ENCODE data around the gene IQSEC1. TPM values are rescaled to one million over a fixed set of nuclear protein-coding genes. Genes with fewer than 3 reads are reported as not detected.

Gene IQSEC1
- total RNA-seq, 2 donors from 2014 or later, result 53.5 to 60.7 TPM

DNA sequence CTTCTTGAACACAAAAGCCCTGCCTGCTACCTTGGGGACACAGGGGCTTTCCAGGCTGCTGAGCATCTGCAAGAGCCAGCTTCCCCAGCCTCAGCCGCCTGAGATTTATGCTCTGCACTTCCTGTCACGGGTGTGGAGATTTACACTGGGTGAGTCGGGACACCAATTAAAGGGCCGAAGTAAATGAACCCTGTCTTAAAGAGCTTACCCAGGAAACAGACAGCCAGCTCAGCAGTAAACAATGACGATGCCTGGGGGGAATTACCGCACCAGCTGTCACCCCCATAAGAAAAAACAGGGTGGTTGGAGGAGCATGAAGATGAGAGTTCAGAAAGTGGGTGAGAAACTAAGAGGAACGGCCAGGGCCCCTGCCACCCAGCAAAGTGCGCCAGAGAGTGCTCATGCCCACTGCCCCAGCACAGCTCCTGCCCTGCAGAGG, 37.5 kb upstream of the IQSEC1 start:
- DNase-seq (ENCODE audit: low spot score), result peak; percentile 67
- intact Hi-C loops (cut with DNase I), result no loop called here

DNA sequence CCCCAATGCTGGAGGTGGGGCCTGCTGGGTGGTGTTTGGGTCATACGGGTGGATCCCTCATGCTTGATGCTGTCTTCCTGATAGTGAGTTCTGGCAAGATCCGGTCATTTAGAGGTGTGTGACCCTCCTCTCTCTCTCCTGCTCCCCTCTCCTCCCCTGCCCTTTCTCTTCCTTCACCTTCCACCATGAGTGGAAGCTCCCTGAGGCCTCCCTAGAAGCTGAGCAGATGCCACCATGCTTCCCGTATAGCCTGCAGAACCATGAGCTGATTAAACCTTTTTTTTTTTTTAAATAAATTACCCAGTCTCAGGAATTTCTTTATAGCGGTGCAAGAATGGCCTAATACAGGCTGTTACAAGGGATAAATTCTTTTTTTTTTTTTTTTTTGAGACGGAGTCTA, 36.3 kb upstream of the IQSEC1 start:
- no peak for DNase-seq (ENCODE audit: low spot score)
- intact Hi-C loops (cut with DNase I), result no loop called here

DNA sequence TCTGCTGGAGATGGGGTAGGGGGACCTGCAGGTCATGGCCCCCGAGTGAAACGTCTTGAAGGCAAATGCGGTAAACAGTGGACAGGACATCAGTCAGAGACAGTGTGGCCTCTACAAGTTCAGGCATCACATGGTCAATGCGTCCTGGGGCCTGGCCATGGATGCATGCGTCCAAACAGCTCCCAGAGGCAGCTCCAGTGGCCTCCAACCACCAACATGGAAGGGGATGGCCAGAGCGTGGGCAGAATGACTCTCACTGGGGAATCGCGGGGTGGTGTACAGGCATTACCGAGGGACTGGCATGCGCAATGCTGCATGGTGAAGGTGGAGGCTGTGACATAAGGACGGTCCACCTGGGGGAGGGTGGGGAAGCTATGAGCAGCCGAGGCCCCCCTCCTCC, 35.6 kb upstream of the IQSEC1 start:
- intact Hi-C loops (cut with DNase I), result no loop called here

DNA sequence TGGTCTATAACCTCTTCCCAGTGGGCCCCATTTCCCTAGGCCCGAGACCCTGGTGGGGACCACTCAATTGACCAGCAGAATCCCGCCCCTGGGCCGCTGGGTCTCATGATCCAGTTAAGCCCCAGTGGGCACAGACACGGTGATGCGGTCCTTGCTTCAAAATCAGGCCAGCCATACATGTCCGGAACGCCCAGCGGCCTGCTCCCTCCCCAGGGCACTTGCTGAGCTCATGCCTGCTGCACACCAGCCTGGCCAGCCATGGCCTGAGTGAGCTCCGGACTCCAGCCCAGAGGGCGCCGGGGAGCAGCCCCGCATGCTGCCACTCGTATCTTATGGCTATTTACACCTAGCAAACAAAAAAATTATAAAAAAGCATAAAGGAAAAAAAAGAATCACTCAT, 34.4 kb upstream of the IQSEC1 start:
- peak; percentile 76 for DNase-seq (ENCODE audit: low spot score)
- intact Hi-C loops (cut with DNase I), result no loop called here

More for the DNA sequence above, 35.6 kb upstream of the IQSEC1 start:
- DNase-seq (ENCODE audit: low spot score), result peak; percentile 40

DNA sequence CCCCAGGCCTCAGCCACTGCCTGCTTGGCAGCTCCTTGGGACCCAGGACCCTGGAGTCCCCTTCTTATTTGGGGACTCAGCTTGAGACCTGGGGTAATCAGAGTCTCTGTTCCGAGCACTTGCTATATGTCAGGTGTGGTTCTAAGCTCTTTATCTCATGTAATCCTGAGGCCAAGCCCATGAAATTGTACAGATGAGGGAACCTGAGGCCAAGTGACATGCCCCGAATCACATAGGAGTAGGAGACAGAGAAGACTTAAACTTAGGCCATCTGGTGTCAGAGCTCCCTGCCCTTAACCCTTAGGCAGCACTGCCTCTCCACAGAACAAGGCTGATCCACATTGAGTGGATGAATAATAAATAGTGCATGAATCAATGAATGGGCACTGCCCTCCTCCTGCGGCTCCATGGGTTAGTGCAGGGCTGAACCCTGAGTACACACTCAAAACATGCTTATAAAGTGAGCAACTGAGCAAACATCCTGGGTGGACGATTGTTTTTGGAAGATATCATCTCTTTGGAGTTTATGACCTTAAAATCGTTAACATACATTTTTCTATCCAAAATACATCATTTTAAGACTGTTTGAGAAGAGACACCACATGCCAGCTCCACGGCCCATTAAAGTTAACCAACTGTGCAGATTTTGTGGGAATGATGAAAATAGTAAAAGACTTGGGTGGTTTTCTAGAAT, 33.2 kb upstream of the IQSEC1 start:
- intact Hi-C loops (cut with DNase I), result no loop called here
- no peak for DNase-seq (ENCODE audit: low spot score)

DNA sequence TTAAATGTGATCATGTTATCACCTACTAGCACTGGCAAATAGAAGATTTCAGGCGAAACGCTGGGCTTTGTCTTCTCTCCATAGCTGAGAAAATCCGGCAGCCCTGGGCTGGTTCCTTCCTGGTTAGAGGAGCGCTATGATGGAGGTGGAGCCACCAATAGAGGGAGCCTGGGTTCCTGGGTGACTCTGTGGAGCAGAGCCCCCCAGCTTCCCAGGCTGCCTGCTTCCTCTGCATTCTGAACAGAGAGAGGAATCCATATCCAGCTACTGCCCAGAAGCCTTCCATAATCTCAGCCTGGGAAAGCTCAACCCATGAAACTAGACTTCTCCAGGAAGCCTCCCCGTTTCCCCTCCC, 32.6 kb upstream of the IQSEC1 start:
- peak; percentile 49 for DNase-seq (ENCODE audit: low spot score)
- intact Hi-C loops (cut with DNase I), result no loop called here

DNA sequence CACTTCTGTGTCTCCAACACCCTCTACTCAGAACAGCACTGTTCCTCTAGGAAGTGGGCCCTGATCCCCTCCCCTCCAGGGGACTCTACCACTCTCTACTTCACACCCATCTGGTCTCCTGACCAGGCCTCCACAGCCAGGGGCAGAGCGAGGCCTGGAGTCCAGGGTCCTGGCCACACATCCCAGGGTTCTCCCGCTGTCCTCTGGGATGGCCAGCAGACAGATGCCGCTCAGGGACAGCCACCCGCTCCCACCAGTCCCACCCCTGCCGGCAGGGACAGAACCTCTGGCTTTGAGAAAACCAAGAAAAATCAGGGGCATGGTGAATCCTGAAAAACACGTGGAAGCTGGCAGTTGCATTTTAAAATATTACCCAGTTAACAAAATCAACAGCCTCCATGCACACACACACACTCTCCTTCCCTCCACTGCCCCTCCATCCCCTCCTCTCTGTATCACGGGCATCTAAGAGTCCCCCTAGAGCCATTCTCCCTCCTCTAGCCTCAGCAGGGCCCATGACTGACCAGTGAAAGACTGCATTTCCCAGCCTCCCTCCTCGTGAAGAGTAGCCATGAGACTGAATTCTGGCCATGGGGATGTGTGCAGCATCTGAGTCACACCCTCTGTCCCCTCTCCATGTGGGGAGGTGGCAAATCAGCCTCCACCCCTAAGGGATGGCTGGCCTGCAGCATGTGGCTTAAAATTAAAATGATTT, 32.1 kb upstream of the IQSEC1 start:
- peak; percentile 65 for DNase-seq (ENCODE audit: low spot score)
- intact Hi-C loops (cut with DNase I), result no loop called here

DNA sequence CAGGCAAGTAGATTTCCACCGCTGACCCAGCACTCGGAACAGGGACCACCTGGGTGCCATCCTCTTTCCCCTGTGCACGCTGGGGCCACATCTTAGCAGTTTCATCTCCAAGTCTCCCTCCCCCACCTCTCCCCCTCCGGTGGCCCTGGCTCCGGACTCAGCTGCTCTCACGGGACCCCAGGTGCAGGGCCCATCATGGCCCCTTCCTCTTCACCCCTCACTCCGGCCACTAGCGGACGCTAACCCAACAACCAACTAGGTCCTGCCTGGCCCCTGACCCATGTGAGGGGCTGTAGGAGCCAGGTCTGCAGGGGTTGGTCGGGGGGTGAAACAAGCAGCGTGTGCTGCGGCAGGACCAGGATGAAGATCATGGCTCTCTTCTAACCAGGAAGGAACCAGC, 31.3 kb upstream of the IQSEC1 start:
- intact Hi-C loops (cut with DNase I), result no loop called here
- peak; percentile 46 for DNase-seq (ENCODE audit: low spot score)

DNA sequence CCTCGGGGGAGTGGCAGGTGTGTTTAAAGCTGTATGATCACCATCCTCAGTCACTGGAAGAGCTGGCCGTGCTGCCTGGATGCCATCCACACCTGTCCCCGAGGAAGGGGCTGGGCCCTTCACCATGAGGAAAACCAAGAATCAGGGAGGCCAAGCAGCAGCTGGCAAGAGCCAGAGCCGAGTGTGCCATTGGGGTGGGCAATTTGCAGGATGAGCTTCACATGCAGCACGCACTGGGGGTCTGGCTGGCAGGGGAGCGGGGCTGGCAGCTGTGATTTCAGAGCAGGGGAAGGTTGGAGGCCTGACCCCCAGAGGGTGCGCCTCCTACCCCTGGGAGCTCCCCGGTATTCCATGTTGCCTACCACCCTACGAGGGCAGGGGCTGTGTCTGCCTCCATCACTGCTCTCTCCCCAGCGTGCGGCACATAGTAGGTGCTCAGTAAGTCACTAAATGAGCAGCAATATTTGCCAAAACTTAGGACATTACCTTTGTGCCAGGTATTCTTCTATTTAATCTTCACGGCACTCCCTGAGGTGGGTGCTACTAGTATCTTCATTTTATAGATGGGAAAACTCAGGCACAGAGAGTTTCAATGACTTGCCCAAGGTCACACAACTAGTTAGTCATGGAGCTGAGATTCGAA, 30.3 kb upstream of the IQSEC1 start:
- no peak for DNase-seq (ENCODE audit: low spot score)
- intact Hi-C loops (cut with DNase I), result no loop called here

DNA sequence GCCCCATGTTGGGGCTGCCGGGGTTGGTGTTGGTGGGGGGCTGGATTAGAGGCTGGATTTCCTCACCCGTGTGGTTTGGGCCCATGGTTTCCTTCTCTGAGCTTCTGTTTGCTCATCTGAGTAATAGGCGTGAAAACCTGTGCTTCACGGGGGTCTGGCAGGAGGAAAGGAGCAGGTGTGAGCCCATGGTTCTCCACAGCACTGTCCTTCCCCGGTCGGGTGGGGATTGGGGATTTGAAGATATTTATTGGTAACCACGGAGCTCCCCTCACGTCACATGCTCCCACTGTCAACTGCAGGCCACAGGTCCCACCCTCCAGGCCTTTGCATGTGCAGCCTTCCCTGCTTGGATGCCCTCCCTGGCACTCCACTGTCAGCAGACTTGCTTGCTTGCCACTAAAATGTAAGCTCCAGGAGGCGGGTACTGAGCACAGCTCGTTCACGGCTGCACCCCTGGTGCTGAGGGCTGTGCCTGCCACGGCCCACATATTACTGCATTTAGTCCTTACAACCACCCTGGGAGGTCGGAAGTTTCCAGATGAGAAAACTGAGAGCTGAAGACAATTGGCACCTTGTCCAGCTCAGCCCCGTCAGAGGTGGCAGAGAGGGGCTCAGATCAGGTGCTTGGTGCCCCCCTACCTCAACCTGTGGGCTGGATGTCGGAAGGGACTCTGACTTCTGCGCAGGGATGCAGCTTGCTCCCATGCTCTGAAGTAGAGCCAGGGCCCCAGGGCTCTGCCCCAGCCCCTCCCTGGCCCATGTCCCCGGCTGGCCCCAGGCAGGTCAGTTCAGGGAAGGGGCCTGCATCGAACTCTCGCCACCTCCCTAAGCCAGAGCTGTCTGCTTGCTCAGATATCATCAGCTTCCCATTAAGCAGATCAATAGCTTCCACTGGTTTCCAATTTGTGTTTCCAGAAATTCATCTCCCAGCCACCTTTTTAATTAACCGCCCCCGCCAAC, 29.4 kb upstream of the IQSEC1 start:
- DNase-seq (ENCODE audit: low spot score), result no peak
- intact Hi-C loops (cut with DNase I), result no loop called here

DNA sequence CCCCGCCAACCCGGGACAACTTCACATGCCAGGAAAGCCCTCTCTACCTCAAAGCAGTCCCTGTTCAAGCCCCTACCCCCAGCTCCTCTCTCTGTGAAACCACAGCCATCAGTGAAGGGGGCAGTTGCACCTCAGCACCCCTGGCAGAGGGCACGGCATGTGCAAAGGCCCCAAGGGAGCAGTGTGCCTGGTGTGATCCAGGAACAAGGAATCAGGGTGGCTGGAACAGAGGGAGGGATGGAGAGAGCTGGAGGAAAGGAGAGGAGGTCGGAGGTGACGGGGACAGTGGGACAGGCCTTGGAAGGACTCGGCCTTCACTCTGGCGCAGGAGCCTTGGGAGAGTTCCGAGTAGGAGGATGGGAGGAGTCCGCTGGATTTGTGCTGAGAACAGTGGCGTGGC, 26.5 kb upstream of the IQSEC1 start:
- intact Hi-C loops (cut with DNase I), result loop anchor here (1.0 to 10.0 kb wide), 4 partner anchors 46 to 555 kb away; no protein-coding TSS in a partner anchor
- no peak for DNase-seq (ENCODE audit: low spot score)

DNA sequence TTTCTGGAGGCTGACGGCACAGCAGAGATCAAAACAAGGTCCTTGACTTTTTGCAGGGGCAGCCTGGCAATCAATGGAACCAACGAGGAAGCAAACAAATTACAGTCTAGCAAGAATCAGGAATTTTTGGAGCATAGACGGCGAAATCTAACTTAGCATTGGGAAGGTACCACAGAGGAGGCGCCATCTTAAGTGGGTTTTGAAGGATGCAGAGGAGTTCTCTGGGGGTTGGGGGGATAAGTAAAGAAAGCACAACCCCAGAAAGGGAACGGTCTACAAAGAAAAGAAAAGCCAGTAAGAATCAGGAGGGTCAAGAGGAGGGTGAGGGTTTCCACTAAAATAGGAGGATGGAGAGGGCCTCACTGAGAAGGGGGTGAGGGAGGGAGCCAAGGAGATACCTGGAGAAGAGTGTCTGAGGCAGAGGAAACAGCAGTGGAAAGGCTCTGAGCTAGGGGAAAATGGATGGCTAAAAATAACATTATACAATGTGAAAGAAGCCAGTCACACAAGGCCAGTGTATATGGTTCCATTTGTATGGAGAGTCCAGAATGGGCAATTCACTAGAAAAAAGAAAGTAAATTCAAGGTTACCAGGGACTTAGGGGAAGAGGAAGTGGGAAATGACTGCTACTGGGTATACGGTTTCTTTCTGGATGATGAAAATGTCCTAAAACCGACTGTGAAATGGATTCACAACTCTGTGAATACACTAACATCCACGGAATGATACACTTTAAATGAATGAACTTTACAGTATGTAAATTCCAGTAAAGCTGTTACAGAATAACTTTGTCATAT, 25.2 kb upstream of the IQSEC1 start:
- intact Hi-C loops (cut with DNase I), result loop anchor here (10.0 kb wide), 3 partner anchors 186 to 556 kb away; no protein-coding TSS in a partner anchor
- DNase-seq (ENCODE audit: low spot score), result no peak

DNA sequence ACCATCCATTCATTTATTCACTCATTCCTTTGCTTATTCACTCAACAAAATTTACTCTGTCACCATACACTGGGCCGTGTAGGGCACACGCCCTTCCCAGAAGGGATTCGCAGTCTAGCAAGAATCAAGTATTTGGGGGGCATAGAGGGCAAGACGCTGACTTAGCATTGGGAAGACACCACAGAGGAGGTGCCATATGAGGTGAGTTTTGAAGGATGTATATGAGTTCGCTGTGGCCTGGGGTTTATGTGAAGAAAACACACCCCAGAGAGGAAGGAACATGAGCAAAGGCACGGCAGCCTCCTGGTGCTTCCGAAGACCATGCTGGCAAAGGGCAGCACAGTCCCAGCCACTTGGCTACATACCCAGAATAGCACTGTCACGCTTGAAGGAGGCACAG, 23.1 kb upstream of the IQSEC1 start:
- DNase-seq (ENCODE audit: low spot score), result no peak
- intact Hi-C loops (cut with DNase I), result loop anchor here (10.0 kb wide), 3 partner anchors 188 to 558 kb away; no protein-coding TSS in a partner anchor

DNA sequence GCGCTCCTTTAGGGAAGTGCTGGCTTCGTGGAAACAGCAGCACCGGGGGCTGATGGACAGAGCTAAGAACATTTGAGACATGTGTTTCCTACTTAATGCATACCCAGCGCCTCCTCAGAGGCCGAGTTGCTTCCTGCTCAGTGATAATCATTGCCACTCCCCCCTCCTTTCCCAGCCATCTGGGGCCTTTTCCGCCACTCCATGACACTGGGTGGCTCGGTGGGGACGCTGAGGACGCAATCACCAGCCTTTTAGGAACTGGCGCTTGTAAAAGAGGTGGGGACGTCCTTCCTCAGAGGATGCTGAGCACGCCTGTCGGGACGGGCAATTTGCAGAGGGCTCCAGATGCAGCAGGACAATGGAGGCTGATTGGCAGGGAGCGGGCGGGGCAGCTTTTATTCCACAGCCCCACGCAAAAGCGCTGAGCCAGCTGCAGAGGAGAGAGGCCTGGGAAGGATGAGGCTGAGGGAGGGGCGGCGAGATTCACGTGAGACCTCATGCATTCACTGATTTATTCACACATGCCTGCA, 22.2 kb upstream of the IQSEC1 start:
- intact Hi-C loops (cut with DNase I), result loop anchor here (10.0 kb wide), 3 partner anchors 189 to 559 kb away; no protein-coding TSS in a partner anchor
- DNase-seq (ENCODE audit: low spot score), result no peak

DNA sequence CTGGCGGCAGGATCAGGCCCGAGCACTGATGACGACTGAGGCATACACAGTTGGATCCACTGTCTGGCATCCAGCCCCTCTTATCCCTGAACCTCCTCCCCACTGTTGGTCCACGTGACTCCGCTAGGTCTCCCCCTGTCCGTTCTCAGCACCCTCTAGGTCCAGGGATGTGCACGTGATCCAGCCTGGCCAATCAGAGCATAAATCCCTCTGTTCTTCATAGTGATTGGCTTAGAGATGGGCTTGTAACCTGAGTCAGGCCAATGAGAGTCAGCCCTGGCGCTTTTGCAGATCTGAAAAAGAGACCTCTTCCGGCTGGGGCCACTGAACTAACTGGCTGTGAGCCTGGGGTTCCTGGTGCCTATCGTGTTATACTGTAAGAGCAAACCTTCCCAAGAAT, 20.5 kb upstream of the IQSEC1 start:
- intact Hi-C loops (cut with DNase I), result loop anchor here (5.0 to 10.0 kb wide), 4 partner anchors 191 to 561 kb away; no protein-coding TSS in a partner anchor
- DNase-seq (ENCODE audit: low spot score), result no peak

DNA sequence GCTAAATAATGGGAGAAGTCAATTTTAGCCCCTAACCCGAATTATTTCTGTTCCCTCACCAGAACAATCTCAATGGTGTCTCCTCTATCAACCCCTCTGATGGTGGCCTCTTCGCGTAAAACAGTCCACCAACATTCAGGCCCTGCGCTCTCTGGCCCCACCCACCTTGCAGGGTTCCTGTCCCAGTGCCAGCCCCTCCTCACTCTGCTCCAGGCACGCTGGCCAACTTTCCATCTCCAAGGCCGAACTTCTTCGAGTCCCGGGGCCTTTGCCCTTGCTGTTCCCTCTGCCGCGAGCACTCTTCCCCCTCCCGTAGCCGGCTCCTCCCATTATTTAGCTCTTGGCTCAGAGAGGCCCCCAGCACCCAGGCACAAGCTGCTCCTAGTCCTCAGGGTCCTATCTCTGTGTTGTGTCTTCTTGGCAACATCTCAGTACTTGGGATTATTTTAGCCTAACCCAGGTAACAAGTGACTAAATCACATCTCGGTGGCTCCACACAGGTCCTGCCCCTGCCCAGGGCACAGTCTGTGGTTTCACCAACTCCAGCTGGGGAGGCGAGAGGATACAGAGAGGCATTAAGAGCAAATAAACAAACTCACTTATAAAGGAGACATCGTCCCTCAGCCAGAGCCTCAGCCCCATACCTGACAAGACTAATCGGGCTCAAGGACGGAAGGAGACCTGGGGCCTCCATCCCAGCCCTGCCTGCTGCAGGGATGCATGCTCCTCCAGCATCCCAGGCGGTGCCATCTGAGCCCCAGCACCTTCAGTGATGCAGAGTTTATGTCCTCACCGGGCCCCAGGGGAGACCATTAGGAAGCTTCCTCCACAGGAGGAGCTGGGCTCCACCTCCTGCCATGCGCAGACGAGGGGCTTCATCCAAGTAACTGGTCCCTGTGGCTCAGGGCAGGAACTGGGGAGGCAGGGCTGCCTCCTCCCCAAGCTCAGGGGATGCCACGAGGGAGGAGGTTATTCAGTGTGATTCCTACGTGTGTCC, 19.7 kb upstream of the IQSEC1 start:
- intact Hi-C loops (cut with DNase I), result loop anchor here (5.0 to 10.0 kb wide), 4 partner anchors 192 to 562 kb away; no protein-coding TSS in a partner anchor
- DNase-seq (ENCODE audit: low spot score), result no peak
